K562 treated with DMSO at 1 percent for 48 hours (cell line): ENCODE results near the gene MRGPRX2. TPM values are rescaled to one million over a fixed set of nuclear protein-coding genes. Genes with fewer than 3 reads are reported as not detected.

Source experiments
- total RNA-seq: library from RNA; unstranded; fragments of 300-600 nt; gene quantifications from 2 replicates; pipeline ENCODE4 v1.2.3, GENCODE V29; 2022; ENCODE audit warnings: low replicate concordance; ENCODE audit errors: extremely low read depth

MRGPRX2 gene
- total RNA-seq, result not detected in 2 replicates

DNA sequence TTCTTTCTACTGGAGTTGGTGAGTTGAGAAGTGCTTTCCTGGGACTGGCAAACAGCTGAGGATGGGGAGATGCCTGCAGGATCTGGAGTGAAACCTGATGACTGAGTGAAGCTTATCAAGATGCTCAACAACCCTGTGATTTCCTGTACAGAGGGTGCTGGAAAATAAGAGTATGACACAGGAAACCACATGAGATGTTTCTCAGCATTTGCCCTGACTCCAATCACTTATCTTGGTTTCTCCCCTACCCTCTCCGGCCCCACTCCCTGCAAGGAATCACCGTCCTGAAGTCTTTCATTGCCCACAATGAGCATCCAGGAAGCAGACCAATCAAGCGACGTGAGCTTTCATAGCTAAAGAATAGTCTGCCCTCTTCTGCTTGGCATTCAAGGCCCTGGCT is at the start of gene MRGPRX2:
Gene MRGPRX2 (minus strand): TSS at position 89 of the 400 bp plus-strand sequence. CDS start 4,315 bp downstream, outside the sequence.

Other genes starting within 250 kb of the MRGPRX2 start
- gene MRGPRX1, start 121.3 kb downstream of the MRGPRX2 start, total RNA-seq, result not detected in 2 replicates
- not detected in 2 replicates for gene ZDHHC13, start 56.5 kb upstream of the MRGPRX2 start, total RNA-seq
- gene CSRP3, start 141.3 kb upstream of the MRGPRX2 start, total RNA-seq, result not detected in 2 replicates
- not detected in 2 replicates for gene E2F8, start 180.2 kb upstream of the MRGPRX2 start, total RNA-seq